K562 (cell line): ENCODE results near the gene PIGV. TPM values are rescaled to one million over a fixed set of nuclear protein-coding genes. Genes with fewer than 3 reads are reported as not detected.

Experiments used
- BRF2 ChIP-seq: IDR thresholded peaks from 3 replicates; pipeline ENCODE4 v1.6.1; 2011; ENCODE audit warnings: borderline replicate concordance, mild to moderate bottlenecking; ENCODE audit not compliant: insufficient read length, insufficient read depth
- CBX1 ChIP-seq: sonication (generic); IDR thresholded peaks from 2 replicates; pipeline ENCODE4 v1.6.1; 2016; ENCODE audit warnings: antibody characterized with exemption, low read depth, mild to moderate bottlenecking
- CTBP1 ChIP-seq: fragments of 450-650 bp; IDR thresholded peaks from 2 replicates; pipeline ENCODE4 v1.6.1; 2016; ENCODE audit warnings: borderline replicate concordance
- DNMT1 ChIP-seq: fragments of 450-650 bp; IDR thresholded peaks from 2 replicates; pipeline ENCODE4 v1.6.1; 2016; ENCODE audit warnings: antibody characterized with exemption, mild to moderate bottlenecking
- FOXK2 ChIP-seq, 2 experiments: fragments of 450-650 bp; IDR thresholded peaks in 1 of 2; conservative IDR thresholded peaks in 1 of 2; 2 replicates each; pipeline ENCODE4 v1.6.1; 2016; ENCODE audit warnings: low read depth in 2 of 2, mild to moderate bottlenecking in 1 of 2
- HBP1 ChIP-seq: fragments of 450-650 bp; formaldehyde crosslinking; IDR thresholded peaks from 2 replicates; pipeline ENCODE4 v1.4.0; 2022; ENCODE audit warnings: missing genetic modification characterization
- HDGF ChIP-seq: fragments of 450-650 bp; IDR thresholded peaks from 2 replicates; pipeline ENCODE4 v1.6.1; 2016
- HNRNPH1 ChIP-seq: fragments of 200-400 bp; formaldehyde crosslinking; optimal IDR thresholded peaks from 2 replicates; pipeline ENCODE3; 2017; ENCODE audit warnings: low read depth, mild to moderate bottlenecking, low read length, moderate library complexity
- HNRNPK ChIP-seq: fragments of 200-400 bp; formaldehyde crosslinking; IDR thresholded peaks from one replicate; pipeline ENCODE4 v1.6.1; 2018; ENCODE audit warnings: mild to moderate bottlenecking, low read depth, low read length; ENCODE audit not compliant: poor library complexity, severe bottlenecking
- LCOR ChIP-seq: sonication (generic); formaldehyde crosslinking; IDR thresholded peaks from 2 replicates; pipeline ENCODE4 v1.8.0; 2022; ENCODE audit warnings: mild to moderate bottlenecking, missing genetic modification reagents
- MAX ChIP-seq: sonication (generic); formaldehyde crosslinking; IDR thresholded peaks from 2 replicates; pipeline ENCODE4 v1.9.0; 2022; ENCODE audit warnings: mild to moderate bottlenecking, missing genetic modification reagents
- MEF2D ChIP-seq: conservative IDR thresholded peaks from 2 replicates; pipeline ENCODE4 v1.6.1; 2016; ENCODE audit warnings: low read depth, missing genetic modification characterization, missing compliant biosample characterization
- MEIS2 ChIP-seq: fragments of 450-650 bp; IDR thresholded peaks from 2 replicates; pipeline ENCODE4 v1.6.1; 2014; ENCODE audit warnings: mild to moderate bottlenecking; ENCODE audit not compliant: partially characterized antibody
- MTF1 ChIP-seq: fragments of 250-450 bp; sonication (Bioruptor Pico); IDR thresholded peaks from 2 replicates; pipeline ENCODE4 v1.9.0; 2021; ENCODE audit warnings: moderate library complexity, mild to moderate bottlenecking, inconsistent platforms, borderline replicate concordance
- MYC ChIP-seq, 2 experiments: fragments of 250-450 bp in 1 of 2; sonication (Bioruptor Pico) in 1 of 2; IDR thresholded peaks; 2 replicates each; pipeline versions ENCODE4 v1.5.1 to v1.6.1; 2012 to 2021; ENCODE audit warnings: low read depth in 2 of 2, borderline replicate concordance in 1 of 2, improper control_type of control experiment in 1 of 2, low read length in 1 of 2, mild to moderate bottlenecking in 1 of 2, moderate library complexity in 1 of 2
- POLR2AphosphoS2 ChIP-seq: IDR thresholded peaks from 2 replicates; pipeline ENCODE4 v1.6.1; 2012; ENCODE audit warnings: low read length, improper control_type of control experiment
- PPARD ChIP-seq: fragments of 250-450 bp; sonication (Bioruptor Pico); IDR thresholded peaks from 2 replicates; pipeline ENCODE4 v1.8.0; 2022; ENCODE audit warnings: inconsistent platforms, mild to moderate bottlenecking, moderate library complexity
- PRPF4 ChIP-seq: fragments of 200-400 bp; formaldehyde crosslinking; IDR thresholded peaks from one replicate; pipeline ENCODE4 v1.6.1; 2017; ENCODE audit warnings: low read length, low read depth, mild to moderate bottlenecking; ENCODE audit not compliant: insufficient read depth, poor library complexity, severe bottlenecking
- U2AF2 ChIP-seq: fragments of 200-400 bp; formaldehyde crosslinking; optimal IDR thresholded peaks from 2 replicates; pipeline ENCODE3; 2017; ENCODE audit warnings: low read depth, mild to moderate bottlenecking, low read length
- XRCC3 ChIP-seq: fragments of 450-650 bp; IDR thresholded peaks from 2 replicates; pipeline ENCODE4 v1.6.1; 2017; ENCODE audit warnings: mild to moderate bottlenecking, moderate library complexity
- ZBED1 ChIP-seq: IDR thresholded peaks from 2 replicates; pipeline ENCODE4 v1.6.1; 2014
- ZNF134 ChIP-seq: fragments of 250-450 bp; sonication (Bioruptor Pico); conservative IDR thresholded peaks from 2 replicates; pipeline ENCODE4 v1.4.0; 2020
- ZNF232 ChIP-seq: sonication (generic); formaldehyde crosslinking; IDR thresholded peaks from 2 replicates; pipeline ENCODE4 v1.8.0; 2022; ENCODE audit warnings: mild to moderate bottlenecking, missing genetic modification reagents
- ZNF280B ChIP-seq: fragments of 250-450 bp; sonication (Bioruptor Pico); IDR thresholded peaks from 2 replicates; pipeline ENCODE4 v1.5.1; 2021; ENCODE audit warnings: mild to moderate bottlenecking
- ZNF586 ChIP-seq: fragments of 450-650 bp; formaldehyde crosslinking; conservative IDR thresholded peaks from 2 replicates; pipeline ENCODE4 v1.4.0; 2020; ENCODE audit warnings: mild to moderate bottlenecking, moderate library complexity
- polyA plus RNA-seq, 8 experiments: library from polyadenylated mRNA; depleted of rRNA in 4 of 8; stranded (reverse) in 5 of 8; unstranded in 3 of 8; fragments of >200 nt; fragmentation: Nextera tagmentation in 2 of 8; fragmentation: Illumina TruSeq in 1 of 8; extraction: Ambion mirVana in 2 of 8; extraction: Trizol in 1 of 8; gene quantifications; 2 replicates each; pipeline versions ENCODE4 v1.2.1 to v1.2.3, GENCODE V29; 2011 to 2014; ENCODE audit warnings: inconsistent platforms in 1 of 8, missing spikeins in 1 of 8
- total RNA-seq, 7 experiments: library from RNA; depleted of rRNA in 6 of 7; stranded (reverse); fragments of >200 nt in 6 of 7; fragmentation: Illumina TruSeq in 2 of 7; extraction: Trizol in 2 of 7; gene quantifications; 2 replicates each; pipeline versions ENCODE4 v1.2.1 to v1.2.3, GENCODE V29; 2011 to 2021; ENCODE audit warnings: low replicate concordance in 1 of 7

PIGV gene
- total and polyA plus RNA-seq, 9 of the 15 experiments (the other 6 are each of a cell fraction or from before 2014, with no cell fraction given), result 8.4 to 21.8 (median 11.7) TPM

GRCh38 chr1:26744075-26744959 lies 43.4 kb upstream of the PIGV start (continued):
- TF ChIP-seq ZBED1, result peak; percentile 74; the same call in 1 of the 2 replicates
- TF ChIP-seq CBX1, result peak; percentile 94
- TF ChIP-seq MEIS2, result peak; percentile 37
- no peak for TF ChIP-seq MTF1 (CRISPR knock-in tag)
- TF ChIP-seq U2AF2, result no peak
- TF ChIP-seq PRPF4, result no peak
- no peak for TF ChIP-seq HNRNPK
- no peak for TF ChIP-seq ZNF232
- peak; percentile 83 for TF ChIP-seq MAX (CRISPR knock-in tag)
- no peak for TF ChIP-seq HNRNPH1
- TF ChIP-seq FOXK2 (conservative IDR thresholded peaks at IDR 0.05 in 1 of 2, IDR thresholded peaks at IDR 0.05 in 1 of 2; ENCODE audit: low read depth in 2 of 2), result peak; percentile 95 to 97
- TF ChIP-seq PPARD, result no peak
- no peak for TF ChIP-seq ZNF134 (CRISPR knock-in tag)
- peak; percentile 99 for TF ChIP-seq MEF2D
- no peak; the same call in 1 of the 2 replicates for TF ChIP-seq HBP1
- TF ChIP-seq HDGF, result 0 out of 2 replicates have a peak, but pooled peaks have one; percentile 47
- TF ChIP-seq ZNF280B (CRISPR knock-in tag), result no peak
- no peak for TF ChIP-seq LCOR
- no peak for TF ChIP-seq XRCC3
- peak; percentile 96 for TF ChIP-seq CTBP1
- TF ChIP-seq DNMT1, result no peak
- TF ChIP-seq ZNF586 (CRISPR knock-in tag), result no peak
- TF ChIP-seq MYC (IDR thresholded peaks at IDR 0.05; ENCODE audit: low read depth, low read length), result peak; percentile 80
- TF ChIP-seq MYC (CRISPR knock-in tag; IDR thresholded peaks at IDR 0.05; ENCODE audit: borderline replicate concordance, low read depth), result no peak
- no peak for TF ChIP-seq BRF2
- TF ChIP-seq POLR2AphosphoS2, result peak; percentile 66; the same call in 1 of the 2 replicates
